ENCODE data around the gene SMIM41. TPM values are rescaled to one million over a fixed set of nuclear protein-coding genes. Genes with fewer than 3 reads are reported as not detected.

Gene SMIM41
- total and polyA plus RNA-seq, 12 donors, result 0.19 to 0.52 (median 0.27) TPM; not detected in 8

- intact Hi-C loops (cut with DNase I), result loop anchor here in 1 of 10 donors (5.0 kb wide), 1 partner anchor 843 kb away; no protein-coding TSS in a partner anchor
- DNase-seq, result no peak
- H3K9me3 ChIP-seq, result no peaks in the 10 kb centered on the region
- H3K4me1 ChIP-seq, result peaks cover 27 to 58% (median 44%) of the 10 kb centered on the region in 9 donors
- no peak for TF ChIP-seq CTCF (IDR thresholded peaks at IDR 0.05)
- no peaks in the 10 kb centered on the region for H3K36me3 ChIP-seq
- WGBS, 2 donors, result 47 to 53% methylated on average over 6 of the region's 6 CpGs
- H3K27ac ChIP-seq, result peak overlapping the region in 6 of 10 donors; percentile 2 to 88 (median 68)
- H3K27me3 ChIP-seq, result peaks cover 0 to 11% (median 0%) of the 10 kb centered on the region in 7 donors
- ATAC-seq, result no peak
- H3K4me3 ChIP-seq, result no peak overlapping the region
These were observed 69.7 kb downstream of the SMIM41 start for GRCh38 chr12:52149182-52149641.

- peaks cover 27 to 58% (median 44%) of the 10 kb centered on the region in 9 donors for H3K4me1 ChIP-seq
These were observed 70.2 kb downstream of the SMIM41 start for GRCh38 chr12:52149651-52150241.

DNA sequence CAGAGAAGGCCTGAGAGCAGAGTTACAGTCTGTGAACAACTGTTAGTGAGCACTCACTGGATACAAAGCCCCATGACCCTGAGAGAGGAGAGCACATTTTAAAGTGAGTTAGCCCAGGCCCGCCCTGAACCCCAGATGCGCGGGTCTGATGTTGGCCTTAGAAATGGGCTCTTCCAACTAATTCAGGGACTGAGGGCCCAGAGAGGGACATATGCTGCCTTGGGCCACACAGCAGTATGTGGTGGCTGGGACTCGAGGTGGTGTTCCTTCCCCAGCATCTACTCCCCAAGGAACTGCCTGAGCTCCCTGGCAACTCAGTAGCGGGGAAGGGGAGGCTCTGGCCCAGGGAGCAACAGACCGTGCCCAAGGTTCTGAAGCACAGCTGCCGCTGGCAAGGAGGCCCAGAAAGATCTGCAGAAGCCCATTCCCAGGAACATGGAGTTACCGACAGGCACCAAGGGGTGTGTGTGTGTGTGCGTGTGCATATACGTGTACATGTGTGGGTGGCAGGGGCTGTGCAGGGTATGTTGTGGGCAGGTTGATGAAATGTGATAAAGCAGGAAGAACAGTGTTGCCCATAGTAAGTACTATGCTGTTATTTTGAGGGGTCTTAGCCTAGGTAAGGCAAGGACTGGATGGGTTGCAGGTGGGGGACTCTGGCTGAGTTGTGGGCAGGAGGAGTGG, 71.8 kb downstream of the SMIM41 start:
- H3K9me3 ChIP-seq, result no peaks in the 10 kb centered on the region
- no peak for TF ChIP-seq CTCF (IDR thresholded peaks at IDR 0.05)
- peak overlapping the region in 1 of 10 donors; percentile 72 for H3K27ac ChIP-seq
- DNase-seq (no peak), ATAC-seq (no peak)
- H3K27me3 ChIP-seq, result peaks cover 0 to 11% (median 0%) of the 10 kb centered on the region in 7 donors
- no peaks in the 10 kb centered on the region for H3K36me3 ChIP-seq
- 93 to 98% methylated on average over 10 of the region's 10 CpGs for WGBS, 2 donors
- no peak overlapping the region for H3K4me3 ChIP-seq
- intact Hi-C loops (cut with DNase I), result loop anchor here in 9 of 10 donors (5.0 to 10.0 kb wide), 9 partner anchors 174 to 834 kb away; partner anchors contain the start of gene KRT83 (in 1 of the 9)
- peaks cover 32 to 59% (median 44%) of the 10 kb centered on the region in 9 donors for H3K4me1 ChIP-seq

More at GRCh38 chr12:52149651-52150241, 70.2 kb downstream of the SMIM41 start:
- 76 to 79% methylated on average over 5 of the region's 5 CpGs for WGBS, 2 donors
- Histone ChIP-seq H3K9me3 (no peaks in the 10 kb centered on the region), H3K27me3 (peaks cover 0 to 11% (median 0%) of the 10 kb centered on the region in 7 donors), H3K36me3 (no peaks in the 10 kb centered on the region), H3K4me3 (no peak overlapping the region), H3K27ac (peak overlapping the region in 5 of 10 donors; percentile 2 to 88 (median 60))
- DNase-seq (no peak), ATAC-seq (no peak)
- TF ChIP-seq CTCF (IDR thresholded peaks at IDR 0.05), result no peak
- intact Hi-C loops (cut with DNase I), result loop anchor here in 9 of 10 donors (5.0 to 10.0 kb wide), 10 partner anchors 175 to 843 kb away; partner anchors contain the start of gene KRT83 (in 1 of the 9)
